Measurements from ENCODE around the gene LY6G5C.

DNA sequence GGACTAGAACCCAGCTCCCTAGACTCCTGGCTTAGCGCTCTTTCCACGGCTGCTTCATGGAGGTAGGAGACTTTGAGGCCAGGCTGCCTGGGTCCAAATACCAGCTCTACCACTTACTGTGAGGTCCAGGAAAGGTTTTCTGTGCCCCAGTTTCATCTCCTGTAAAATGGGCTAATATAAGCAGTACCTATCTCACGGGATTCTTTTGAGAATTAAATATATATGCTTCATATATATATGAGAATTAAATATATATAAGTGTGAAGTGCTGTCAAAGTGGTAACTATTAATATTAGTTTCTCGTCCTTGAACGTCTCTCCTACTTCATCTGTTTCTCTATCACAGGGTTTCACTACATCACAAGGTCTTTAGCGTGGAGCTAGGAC is 10.2 kb upstream of the LY6G5C start:
- no peak for TF ChIP-seq FOXK2 (conservative IDR thresholded peaks at IDR 0.05 in 1 of 2, IDR thresholded peaks at IDR 0.05 in 1 of 2; ENCODE audit: low read depth in 2 of 2)
- no peak for TF ChIP-seq MAFK (IDR thresholded peaks at IDR 0.05; ENCODE audit: low read length)
